Testis (tissue), 2 donors: Measurements from ENCODE around the gene PDE6D.

Experiments
- CTCF ChIP-seq, 3 experiments: fragments of 450-650 bp in 2 of 3; fragments of 200-600 bp in 1 of 3; sonication (generic) in 1 of 3; IDR thresholded peaks; one replicate each; pipeline ENCODE4 v1.5.1; 2016 to 2019; ENCODE audit warnings: antibody characterized with exemption in 3 of 3, mild to moderate bottlenecking in 2 of 3, moderate library complexity in 1 of 3
- POLR2A ChIP-seq: fragments of 450-650 bp; IDR thresholded peaks from one replicate; pipeline ENCODE4 v1.6.1; 2017; ENCODE audit warnings: antibody characterized with exemption, mild to moderate bottlenecking, moderate library complexity

DNA sequence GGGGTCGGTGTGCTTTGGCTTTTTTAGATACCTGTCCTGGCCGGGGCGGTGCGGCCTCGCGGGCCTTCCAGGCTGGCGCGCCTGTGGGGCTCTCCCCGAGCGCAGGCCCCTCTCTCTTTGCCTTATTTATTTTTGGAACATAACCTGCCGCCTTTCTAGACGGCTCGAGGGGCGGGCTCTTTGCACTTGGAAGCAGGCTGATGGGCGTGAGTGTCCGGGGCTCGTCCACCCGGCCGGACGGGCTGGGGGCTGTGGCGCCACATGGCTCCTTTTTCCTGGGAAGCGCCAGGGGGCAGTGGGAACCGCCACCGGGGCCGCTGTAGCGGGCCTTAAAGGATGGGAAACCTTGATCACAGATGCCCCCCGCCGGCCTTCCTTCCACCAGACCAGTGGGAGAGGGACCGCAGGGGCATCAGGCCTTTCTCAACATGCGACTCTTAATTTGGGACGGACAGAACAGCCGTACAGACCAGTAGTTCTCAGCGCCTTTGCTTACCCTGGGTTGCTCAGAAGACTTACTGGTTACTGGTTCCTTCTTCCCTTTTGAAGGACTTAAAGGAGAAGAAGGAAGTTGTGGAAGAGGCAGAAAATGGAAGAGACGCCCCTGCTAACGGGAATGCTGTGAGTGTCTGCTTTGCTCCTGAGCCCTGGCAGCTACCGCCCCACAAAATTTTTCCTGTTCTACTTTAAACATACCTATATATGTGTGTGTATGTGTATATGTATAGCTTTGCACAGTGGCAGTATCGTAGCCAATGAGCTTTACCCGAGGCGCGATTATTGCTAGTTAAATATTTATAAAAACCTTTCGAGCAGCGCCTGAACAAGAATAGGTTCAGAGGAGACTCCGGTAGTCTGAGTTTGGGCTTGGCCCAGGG, 70.0 kb downstream of the PDE6D start:
- TF ChIP-seq CTCF (IDR thresholded peaks at IDR 0.05) = no peak
- no peak for TF ChIP-seq POLR2A
